ENCODE measurements around the gene ST3GAL4. TPM values are rescaled to one million over a fixed set of nuclear protein-coding genes. Genes with fewer than 3 reads are reported as not detected.
A peak's percentile ranks its signal among the peaks of the same experiment; 100 is the strongest.

The ST3GAL4 gene
- total and polyA plus RNA-seq, 2 experiments from 2014 or later: 27.3 to 53.3 TPM

DNA sequence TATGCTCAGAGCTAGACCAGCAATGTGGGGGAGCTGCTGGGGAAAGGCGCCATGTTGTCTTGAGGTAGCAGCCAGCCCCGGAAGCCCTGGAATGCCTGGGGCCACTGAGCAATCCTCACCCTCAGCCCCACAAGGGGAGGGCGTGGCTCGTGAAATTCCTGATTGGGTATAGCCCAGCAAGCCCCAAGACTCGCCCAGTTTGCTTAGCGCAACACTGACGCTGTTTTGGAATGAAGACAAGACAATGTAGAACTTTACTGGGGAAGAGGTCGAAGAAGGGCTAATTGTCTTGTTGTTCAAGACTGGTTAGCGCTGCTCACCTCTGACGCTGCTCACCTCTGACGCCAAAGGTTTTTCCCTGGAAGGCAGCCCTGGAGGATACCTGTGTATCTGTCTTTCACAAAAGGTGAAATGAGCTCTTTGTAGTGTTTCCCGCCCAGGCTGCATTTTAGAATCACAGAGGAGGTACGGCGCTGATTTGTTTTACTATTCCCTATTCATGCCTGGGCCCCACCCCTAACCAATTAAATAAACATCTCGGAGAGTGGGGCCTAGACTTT, 47.6 kb downstream of the ST3GAL4 start:
- no peaks in the 10 kb centered on the region for H3K9me2 ChIP-seq (ENCODE audit: insufficient read depth)
- H3F3A ChIP-seq (ENCODE audit: insufficient read depth): no peaks in the 10 kb centered on the region
- no peaks in the 10 kb centered on the region; the same call in 1 of the 2 replicates for H3K36me3 ChIP-seq (ENCODE audit: low read depth)
- no peaks in the 10 kb centered on the region for H3K9me3 ChIP-seq (ENCODE audit: low read depth)
- no peak overlapping the region for H2AFZ ChIP-seq
- H3K9ac ChIP-seq: no peak overlapping the region
- WGBS, 2 experiments (ENCODE audit: low coverage in 1 of 2, low lambda C conversion rate in 2 of 2, missing lambda C conversion rate in 2 of 2): 82 to 85% methylated on average over 15 of the region's 15 CpGs
- H3K4me3 ChIP-seq: no peak overlapping the region
- peaks cover 21% of the 10 kb centered on the region for H3K79me2 ChIP-seq (ENCODE audit: insufficient read depth)
- H3K4me1 ChIP-seq (ENCODE audit: insufficient read depth): peaks cover 13% of the 10 kb centered on the region
- in situ Hi-C loops (cut with MboI): no loop called here
- no peaks in the 10 kb centered on the region for H3K27me3 ChIP-seq (replicated peaks; ENCODE audit: insufficient read depth)
- no peak overlapping the region for H3K27ac ChIP-seq
- TF ChIP-seq EZH2 (IDR thresholded peaks at IDR 0.05; ENCODE audit: insufficient read depth, poor library complexity, severe bottlenecking) (no peak), EZH2phosphoT487 (IDR thresholded peaks at IDR 0.05; ENCODE audit: insufficient read depth, low read depth) (no peak)
- no peaks in the 10 kb centered on the region for H4K20me1 ChIP-seq (ENCODE audit: insufficient read depth)
- DNase-seq: no peak
- no peak overlapping the region for H3K4me2 ChIP-seq (ENCODE audit: unreplicated experiment)

DNA sequence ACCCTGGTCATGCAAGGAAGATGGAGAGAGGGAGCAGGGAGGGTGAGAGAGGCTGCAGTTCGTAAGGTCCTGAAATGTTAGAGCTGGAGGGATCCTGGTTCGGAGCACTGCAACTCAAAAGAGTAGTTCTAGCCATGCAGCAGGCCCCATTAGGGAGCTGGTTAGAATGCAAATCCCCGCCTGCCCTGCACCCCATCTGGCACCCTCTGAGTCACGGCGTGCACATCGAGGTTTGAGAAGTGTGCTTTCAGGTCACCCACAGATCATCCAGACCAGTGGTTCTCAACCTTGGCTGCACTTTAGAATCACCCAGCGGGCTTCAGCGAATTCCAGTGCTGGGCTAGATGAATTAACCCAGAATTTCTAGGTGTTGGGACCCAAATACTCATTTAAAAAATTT, 48.2 kb downstream of the ST3GAL4 start:
- Histone ChIP-seq H3K27me3 (replicated peaks; ENCODE audit: insufficient read depth) (no peaks in the 10 kb centered on the region), H3K36me3 (ENCODE audit: low read depth) (no peaks in the 10 kb centered on the region; the same call in 1 of the 2 replicates), H3K27ac (no peak overlapping the region), H3K9ac (no peak overlapping the region), H3K4me1 (ENCODE audit: insufficient read depth) (peaks cover 13% of the 10 kb centered on the region), H3K4me2 (ENCODE audit: unreplicated experiment) (no peak overlapping the region), H4K20me1 (ENCODE audit: insufficient read depth) (no peaks in the 10 kb centered on the region), H3K4me3 (no peak overlapping the region), H3K79me2 (ENCODE audit: insufficient read depth) (peaks cover 16% of the 10 kb centered on the region; the same call in 1 of the 2 replicates), H3K9me3 (ENCODE audit: low read depth) (no peaks in the 10 kb centered on the region), H3F3A (ENCODE audit: insufficient read depth) (no peaks in the 10 kb centered on the region), H3K9me2 (ENCODE audit: insufficient read depth) (no peaks in the 10 kb centered on the region), H2AFZ (no peak overlapping the region)
- TF ChIP-seq EZH2 (IDR thresholded peaks at IDR 0.05; ENCODE audit: insufficient read depth, poor library complexity, severe bottlenecking) (no peak), EZH2phosphoT487 (IDR thresholded peaks at IDR 0.05; ENCODE audit: insufficient read depth, low read depth) (no peak)
- WGBS, 2 experiments (ENCODE audit: low coverage in 1 of 2, low lambda C conversion rate in 2 of 2, missing lambda C conversion rate in 2 of 2): 92 to 94% methylated on average over 8 of the region's 8 CpGs
- in situ Hi-C loops (cut with MboI): no loop called here
- no peak for DNase-seq

DNA sequence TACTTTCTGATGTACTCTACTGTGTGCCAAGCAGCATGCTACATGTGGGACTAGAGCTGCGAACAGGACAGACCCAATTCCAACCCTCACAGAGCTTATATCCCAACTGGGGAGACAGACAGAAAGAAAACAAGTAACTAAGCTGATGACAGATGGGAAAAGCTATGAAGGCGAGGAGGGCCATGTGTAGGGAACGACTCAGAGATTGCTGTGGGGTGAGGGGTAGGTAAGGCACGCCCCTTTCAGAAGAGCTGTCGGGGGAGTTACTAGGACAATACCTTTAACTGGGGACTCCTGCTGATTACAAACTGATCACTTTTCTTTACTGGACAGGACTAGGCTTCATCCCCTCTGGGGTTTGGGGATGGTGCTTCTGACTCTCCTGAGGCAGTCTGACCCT, 48.9 kb downstream of the ST3GAL4 start:
- H3K27ac ChIP-seq: 0 out of 2 replicates have a peak overlapping the region, but pooled peaks have one; percentile 8
- H3K4me1 ChIP-seq (ENCODE audit: insufficient read depth): peaks cover 12% of the 10 kb centered on the region
- no peak overlapping the region for H3K4me2 ChIP-seq (ENCODE audit: unreplicated experiment)
- H3F3A ChIP-seq (ENCODE audit: insufficient read depth): no peaks in the 10 kb centered on the region
- no peaks in the 10 kb centered on the region for H3K9me3 ChIP-seq (ENCODE audit: low read depth)
- no peaks in the 10 kb centered on the region for H3K9me2 ChIP-seq (ENCODE audit: insufficient read depth)
- no peak for TF ChIP-seq EZH2 (IDR thresholded peaks at IDR 0.05; ENCODE audit: insufficient read depth, poor library complexity, severe bottlenecking)
- no peak for TF ChIP-seq EZH2phosphoT487 (IDR thresholded peaks at IDR 0.05; ENCODE audit: insufficient read depth, low read depth)
- no peak overlapping the region for H2AFZ ChIP-seq
- no peak overlapping the region for H3K9ac ChIP-seq
- no peaks in the 10 kb centered on the region; the same call in 1 of the 2 replicates for H3K36me3 ChIP-seq (ENCODE audit: low read depth)
- H3K79me2 ChIP-seq (ENCODE audit: insufficient read depth): peaks cover 12% of the 10 kb centered on the region; the same call in 1 of the 2 replicates
- H3K27me3 ChIP-seq (replicated peaks; ENCODE audit: insufficient read depth): no peaks in the 10 kb centered on the region
- in situ Hi-C loops (cut with MboI): no loop called here
- H4K20me1 ChIP-seq (ENCODE audit: insufficient read depth): no peaks in the 10 kb centered on the region
- H3K4me3 ChIP-seq: no peak overlapping the region
- 71 to 76% methylated on average over 5 of the region's 5 CpGs for WGBS, 2 experiments (ENCODE audit: low coverage in 1 of 2, low lambda C conversion rate in 2 of 2, missing lambda C conversion rate in 2 of 2)
- DNase-seq: peak; percentile 48

DNA sequence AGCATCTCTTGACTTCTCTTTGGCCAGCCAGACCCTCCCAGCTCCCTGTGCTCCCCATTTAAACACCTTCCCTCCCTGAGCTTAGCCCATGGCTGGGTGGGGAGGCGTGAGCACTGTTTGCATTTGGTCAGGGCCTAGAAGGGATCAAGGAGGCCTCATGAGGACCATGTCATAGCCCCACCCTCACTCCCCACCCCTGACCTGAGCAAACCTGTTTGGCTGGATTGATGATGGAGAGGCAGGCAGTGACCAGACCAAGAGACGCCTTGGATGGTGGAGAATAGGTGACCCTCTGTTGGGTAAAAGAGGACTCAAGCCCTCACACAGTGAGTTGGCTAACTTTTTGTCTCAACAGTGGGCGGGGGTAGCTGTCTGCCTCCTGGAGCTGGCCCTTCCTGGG, 49.9 kb downstream of the ST3GAL4 start:
- DNase-seq: no peak
- no peaks in the 10 kb centered on the region for H3K9me2 ChIP-seq (ENCODE audit: insufficient read depth)
- no peak overlapping the region for H3K4me2 ChIP-seq (ENCODE audit: unreplicated experiment)
- no peak overlapping the region for H2AFZ ChIP-seq
- no peak for TF ChIP-seq EZH2phosphoT487 (IDR thresholded peaks at IDR 0.05; ENCODE audit: insufficient read depth, low read depth)
- TF ChIP-seq EZH2 (IDR thresholded peaks at IDR 0.05; ENCODE audit: insufficient read depth, poor library complexity, severe bottlenecking): no peak
- H4K20me1 ChIP-seq (ENCODE audit: insufficient read depth): no peaks in the 10 kb centered on the region
- WGBS, 2 experiments (ENCODE audit: low coverage in 1 of 2, low lambda C conversion rate in 2 of 2, missing lambda C conversion rate in 2 of 2): 84 to 90% methylated on average over 3 of the region's 3 CpGs
- H3K36me3 ChIP-seq (ENCODE audit: low read depth): no peaks in the 10 kb centered on the region; the same call in 1 of the 2 replicates
- peaks cover 12% of the 10 kb centered on the region; the same call in 1 of the 2 replicates for H3K79me2 ChIP-seq (ENCODE audit: insufficient read depth)
- H3K27me3 ChIP-seq (replicated peaks; ENCODE audit: insufficient read depth): no peaks in the 10 kb centered on the region
- in situ Hi-C loops (cut with MboI): no loop called here
- no peak overlapping the region for H3K27ac ChIP-seq
- peaks cover 10% of the 10 kb centered on the region for H3K4me1 ChIP-seq (ENCODE audit: insufficient read depth)
- H3K9me3 ChIP-seq (ENCODE audit: low read depth): no peaks in the 10 kb centered on the region
- peaks cover 4% of the 10 kb centered on the region for H3F3A ChIP-seq (ENCODE audit: insufficient read depth)
- H3K4me3 ChIP-seq: no peak overlapping the region
- no peak overlapping the region for H3K9ac ChIP-seq

Measured in GM23248 (cell line).